A549 (cell line): ENCODE results near the gene BFSP1. TPM values are rescaled to one million over a fixed set of nuclear protein-coding genes. Genes with fewer than 3 reads are reported as not detected.
A peak's percentile ranks its signal among the peaks of the same experiment; 100 is the strongest.

Experiments used
- ATAC-seq, 2 experiments: fragments of 200-7000 bp in 1 of 2; fragments of >200 bp in 1 of 2; cut with Nextera tagmentation in 1 of 2; cut with Tn5 transposase in 1 of 2; 3 replicates each; pipeline versions ENCODE4 v1.8.0 to v1.9.1; 2018 to 2020; ENCODE audit warnings: mild to moderate bottlenecking in 1 of 2, moderate library complexity in 1 of 2
- CTCF ChIA-PET: fragments of 300-600 bp; sonication (Branson Sonifier 250); formaldehyde crosslinking; extraction: SDS; loops from one replicate; lab custom pipeline; 2021; ENCODE audit warnings: antibody characterized with exemption, inconsistent platforms; lab: Yijun Ruan, JAX
- POLR2A ChIA-PET: fragments of 350-600 bp; formaldehyde crosslinking; extraction: SDS; loops from one replicate; lab custom pipeline; 2021; ENCODE audit warnings: antibody characterized with exemption, inconsistent platforms; lab: Yijun Ruan, JAX
- DNase-seq, 2 experiments: peaks; one replicate each; pipeline versions ENCODE4 v3.0.0 to v3.0.0-alpha.2; 2011 to 2016; ENCODE audit warnings: low read depth in 1 of 2, low spot score in 1 of 2
- FAIRE-seq: peaks from 2 replicates; lab custom pipeline; 2011; peaks lifted over from hg19 to GRCh38; lab: Jason Lieb, UNC
- H3K27ac ChIP-seq, 2 experiments: fragments of >200 bp; sonication (Bioruptor Twin); formaldehyde crosslinking; 3 replicates each; pipeline ENCODE4 v1.5.1; 2016 to 2017
- H3K4me1 ChIP-seq: fragments of >200 bp; sonication (Bioruptor Twin); formaldehyde crosslinking; 3 replicates; pipeline ENCODE4 v1.6.1; 2016
- H3K4me2 ChIP-seq: fragments of >200 bp; sonication (Bioruptor Twin); formaldehyde crosslinking; 3 replicates; pipeline ENCODE4 v1.6.1; 2016
- H3K4me3 ChIP-seq: fragments of >200 bp; sonication (Bioruptor Twin); formaldehyde crosslinking; 3 replicates; pipeline ENCODE4 v1.5.1; 2016
- H3K9me3 ChIP-seq: fragments of >200 bp; sonication (Bioruptor Twin); formaldehyde crosslinking; 3 replicates; pipeline ENCODE4 v1.6.1; 2016
- CBX2 ChIP-seq: fragments of 200-600 bp; sonication (generic); IDR thresholded peaks from 2 replicates; pipeline ENCODE4 v1.6.1; 2016; ENCODE audit warnings: low read depth, mild to moderate bottlenecking, borderline replicate concordance
- CBX8 ChIP-seq: fragments of 200-600 bp; sonication (generic); IDR thresholded peaks from 2 replicates; pipeline ENCODE4 v1.6.1; 2016
- ESRRA ChIP-seq: fragments of 150-350 bp; IDR thresholded peaks from 2 replicates; pipeline ENCODE4 v1.6.1; 2014; ENCODE audit warnings: mild to moderate bottlenecking, low read length, borderline replicate concordance
- HOXB13 ChIP-seq: fragments of 250-450 bp; sonication (Bioruptor Pico); IDR thresholded peaks from 2 replicates; pipeline ENCODE4 v1.5.0; 2020; ENCODE audit warnings: low read depth, mild to moderate bottlenecking, moderate library complexity
- KDM5A ChIP-seq: fragments of 200-600 bp; sonication (generic); IDR thresholded peaks from 2 replicates; pipeline ENCODE4 v1.6.1; 2016; ENCODE audit warnings: antibody characterized with exemption, mild to moderate bottlenecking
- NFE2L2 ChIP-seq: fragments of 150-350 bp; conservative IDR thresholded peaks from 2 replicates; pipeline ENCODE4 v1.6.1; 2014; ENCODE audit warnings: low read length
- NPAS2 ChIP-seq: fragments of 250-450 bp; sonication (Bioruptor Pico); IDR thresholded peaks from 2 replicates; pipeline ENCODE4 v1.8.0; 2022; ENCODE audit warnings: mild to moderate bottlenecking, moderate library complexity, borderline replicate concordance
- NR3C1 ChIP-seq: fragments of >200 bp; sonication (Bioruptor Twin); formaldehyde crosslinking; IDR thresholded peaks from 3 replicates; pipeline ENCODE4 v1.6.1; 2017
- RCOR1 ChIP-seq: fragments of 150-350 bp; IDR thresholded peaks from 2 replicates; pipeline ENCODE4 v1.6.1; 2014; ENCODE audit warnings: antibody characterized with exemption, low read length, low read depth
- SMC3 ChIP-seq: fragments of >200 bp; sonication (Bioruptor Twin); formaldehyde crosslinking; IDR thresholded peaks from 3 replicates; pipeline ENCODE4 v1.6.1; 2018; ENCODE audit warnings: inconsistent platforms
- SREBF2 ChIP-seq: fragments of 450-650 bp; IDR thresholded peaks from 2 replicates; pipeline ENCODE4 v1.6.1; 2014; ENCODE audit warnings: mild to moderate bottlenecking, moderate library complexity
- TP53 ChIP-seq: fragments of 250-450 bp; sonication (Bioruptor Pico); IDR thresholded peaks from 2 replicates; pipeline ENCODE4 v1.5.0; 2021; ENCODE audit warnings: mild to moderate bottlenecking, moderate library complexity
- ZFP36 ChIP-seq: fragments of 450-650 bp; IDR thresholded peaks from 2 replicates; pipeline ENCODE4 v1.6.1; 2014; ENCODE audit warnings: borderline replicate concordance; ENCODE audit not compliant: partially characterized antibody
- WGBS: methylation state at CpG from one replicate; pipeline ENCODE4 v1.1.6; 2017; ENCODE audit errors: missing lambda C conversion rate; 5-methylcytosine and 5-hydroxymethylcytosine counted together
- polyA plus RNA-seq, 4 experiments: library from polyadenylated mRNA; depleted of rRNA in 3 of 4; stranded (reverse); fragments of >200 nt; fragmentation: RNase III in 1 of 4; extraction: RNeasy Plus Mini Kit Qiagen cat#74134 plus additional on column Dnase treatment in 1 of 4; gene quantifications; 2 replicates in 3 of 4; 3 replicates in 1 of 4; pipeline ENCODE4 v1.2.3, GENCODE V29; 2011 to 2017
- TF ChIP-seq, protein P1 (sequence below): fragments of 250-450 bp; sonication (Bioruptor Pico); IDR thresholded peaks from 2 replicates; pipeline ENCODE4 v1.5.0; 2021; ENCODE audit warnings: mild to moderate bottlenecking, moderate library complexity, borderline replicate concordance
- TF ChIP-seq, protein P2 (sequence below): fragments of >200 bp; sonication (Bioruptor Twin); formaldehyde crosslinking; IDR thresholded peaks from 3 replicates; pipeline ENCODE4 v1.6.1; 2016
- TF ChIP-seq, protein P3 (sequence below): IDR thresholded peaks from 2 replicates; pipeline ENCODE4 v1.6.1; 2012
- TF ChIP-seq, protein P4 (sequence below): fragments of 250-450 bp; sonication (Bioruptor Pico); IDR thresholded peaks from 2 replicates; pipeline ENCODE4 v1.5.0; 2020; ENCODE audit warnings: low read depth, mild to moderate bottlenecking, moderate library complexity

The BFSP1 gene
- polyA plus RNA-seq, 2 of the 4 experiments (the other 2 are of a cell fraction) = 7.2 to 8.3 TPM

DNA sequence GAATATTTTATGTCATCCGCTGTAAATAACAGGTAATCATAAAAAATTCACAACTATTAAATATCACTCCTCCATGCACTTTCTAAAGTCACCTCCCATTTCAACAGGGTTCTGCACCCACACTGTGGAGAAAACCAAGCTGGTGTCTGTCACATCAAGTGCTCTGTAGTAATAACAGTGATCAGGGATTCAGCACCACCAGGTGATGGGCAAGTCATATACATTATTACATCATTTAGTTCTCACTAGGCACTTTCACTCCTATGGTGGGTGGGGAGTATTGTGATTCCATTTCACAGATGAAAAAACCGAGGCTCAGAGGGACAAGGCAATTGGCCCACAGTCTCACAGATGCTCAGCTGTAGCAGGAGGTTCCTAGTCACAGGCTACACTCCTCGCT lies 8.7 kb downstream of the BFSP1 start:
- no peak overlapping the region for H3K4me2 ChIP-seq
- no peaks in the 10 kb centered on the region for H3K4me1 ChIP-seq
- FAIRE-seq (no peak), DNase-seq (no peak), ATAC-seq (no peak)
- WGBS = 63% methylated on average over 3 of the region's 3 CpGs
- TF ChIP-seq CBX2 (no peak), SMC3 (no peak), SREBF2 (no peak), RCOR1 (no peak)
- H3K4me3 ChIP-seq = no peak overlapping the region
- POLR2A ChIA-PET = no interaction called here
- no peak overlapping the region for H3K27ac ChIP-seq
- no peaks in the 10 kb centered on the region for H3K9me3 ChIP-seq
- CTCF ChIA-PET = interaction anchor here (0.6 to 3.1 kb wide), 5 partner anchors 17 to 416 kb away, joined by 3 to 14 read pairs (median 5); no protein-coding TSS in a partner anchor

DNA sequence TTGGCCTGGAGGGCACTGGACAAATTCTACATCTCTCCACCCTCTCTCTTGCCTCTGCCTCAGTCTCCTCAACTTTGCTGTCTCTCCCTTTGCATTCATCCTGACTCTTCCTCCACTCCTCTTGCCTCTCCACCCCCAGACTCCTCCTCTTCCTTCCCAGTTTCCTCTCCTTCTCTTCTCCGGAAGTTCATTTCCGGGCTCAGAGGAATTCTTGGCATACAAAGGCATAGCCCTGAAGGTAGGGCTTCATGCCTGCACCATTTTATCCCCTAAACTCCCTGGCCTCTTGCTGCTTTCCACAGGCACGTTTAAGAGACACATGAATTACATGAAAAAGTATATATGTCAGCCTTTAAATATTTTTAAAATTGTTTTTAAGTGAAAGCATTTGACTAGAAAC lies 10.6 kb downstream of the BFSP1 start:
- H3K27ac ChIP-seq = no peak overlapping the region
- 38% methylated on average over 3 of the region's 3 CpGs for WGBS
- DNase-seq (no peak), FAIRE-seq (no peak), ATAC-seq (peak in 1 of 2 experiments; percentile 27; a peak in 1 of 6 replicates)
- POLR2A ChIA-PET = no interaction called here
- CTCF ChIA-PET = interaction anchor here (0.6 to 4.8 kb wide), 5 partner anchors 9 to 1444 kb away, joined by 3 to 25 read pairs (median 5); no protein-coding TSS in a partner anchor
- no peaks in the 10 kb centered on the region for H3K4me1 ChIP-seq
- H3K4me3 ChIP-seq = no peak overlapping the region
- H3K4me2 ChIP-seq = no peak overlapping the region
- TF ChIP-seq KDM5A (no peak), SREBF2 (no peak), NPAS2 (no peak), ZFP36 (no peak), NR3C1 (no peak), HOXB13 (CRISPR knock-in tag) (no peak), NFE2L2 (no peak), CBX8 (no peak), RCOR1 (no peak), TP53 (CRISPR knock-in tag) (no peak), ESRRA (no peak)
- TF ChIP-seq, protein P1, sequence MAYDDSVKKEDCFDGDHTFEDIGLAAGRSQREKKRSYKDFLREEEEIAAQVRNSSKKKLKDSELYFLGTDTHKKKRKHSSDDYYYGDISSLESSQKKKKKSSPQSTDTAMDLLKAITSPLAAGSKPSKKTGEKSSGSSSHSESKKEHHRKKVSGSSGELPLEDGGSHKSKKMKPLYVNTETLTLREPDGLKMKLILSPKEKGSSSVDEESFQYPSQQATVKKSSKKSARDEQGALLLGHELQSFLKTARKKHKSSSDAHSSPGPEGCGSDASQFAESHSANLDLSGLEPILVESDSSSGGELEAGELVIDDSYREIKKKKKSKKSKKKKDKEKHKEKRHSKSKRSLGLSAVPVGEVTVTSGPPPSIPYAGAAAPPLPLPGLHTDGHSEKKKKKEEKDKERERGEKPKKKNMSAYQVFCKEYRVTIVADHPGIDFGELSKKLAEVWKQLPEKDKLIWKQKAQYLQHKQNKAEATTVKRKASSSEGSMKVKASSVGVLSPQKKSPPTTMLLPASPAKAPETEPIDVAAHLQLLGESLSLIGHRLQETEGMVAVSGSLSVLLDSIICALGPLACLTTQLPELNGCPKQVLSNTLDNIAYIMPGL (CRISPR knock-in tag) = no peak
- no peaks in the 10 kb centered on the region for H3K9me3 ChIP-seq

DNA sequence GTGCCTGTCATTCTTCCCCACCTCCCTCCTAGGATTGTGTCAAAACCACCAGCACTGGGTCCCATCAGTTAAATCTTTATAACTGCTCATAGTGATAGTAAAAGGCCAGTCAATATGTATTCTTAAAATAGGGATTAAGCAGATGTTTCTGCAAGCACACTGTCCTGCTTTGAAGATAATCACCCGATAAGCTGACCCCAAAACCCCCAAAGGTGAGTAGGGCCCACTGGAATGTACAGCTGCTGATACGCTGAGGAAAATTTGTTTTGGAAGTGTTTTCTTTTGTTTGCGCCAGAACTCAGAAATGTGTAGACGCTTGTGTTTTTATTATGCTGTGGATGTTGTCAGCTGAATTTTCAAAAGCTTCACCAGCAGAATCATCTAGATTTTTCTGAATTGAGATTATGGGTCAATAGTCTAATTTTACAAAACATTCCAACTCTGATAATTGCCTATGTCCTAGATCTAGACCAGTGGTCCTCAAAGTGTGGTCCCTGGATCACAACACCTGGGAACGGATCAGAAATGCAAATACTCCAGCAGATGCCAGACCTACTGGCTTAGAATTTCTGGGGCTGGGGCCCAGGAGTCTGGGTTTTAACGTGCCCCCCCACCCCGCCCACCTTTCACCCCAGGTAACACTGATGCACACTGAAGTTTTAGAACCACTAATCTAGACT lies 11.4 kb downstream of the BFSP1 start:
- H3K4me1 ChIP-seq = no peaks in the 10 kb centered on the region

More for the DNA sequence above, 11.4 kb downstream of the BFSP1 start:
- FAIRE-seq (no peak), ATAC-seq (no peak), DNase-seq (no peak)
- CTCF ChIA-PET = interaction anchor here (0.6 to 4.8 kb wide), 9 partner anchors 10 to 1445 kb away, joined by 3 to 35 read pairs (median 5); partner anchors contain the start of gene BFSP1
- 72% methylated on average over 7 of the region's 7 CpGs for WGBS
- POLR2A ChIA-PET = no interaction called here
- H3K9me3 ChIP-seq = no peaks in the 10 kb centered on the region
- TF ChIP-seq, protein P2, sequence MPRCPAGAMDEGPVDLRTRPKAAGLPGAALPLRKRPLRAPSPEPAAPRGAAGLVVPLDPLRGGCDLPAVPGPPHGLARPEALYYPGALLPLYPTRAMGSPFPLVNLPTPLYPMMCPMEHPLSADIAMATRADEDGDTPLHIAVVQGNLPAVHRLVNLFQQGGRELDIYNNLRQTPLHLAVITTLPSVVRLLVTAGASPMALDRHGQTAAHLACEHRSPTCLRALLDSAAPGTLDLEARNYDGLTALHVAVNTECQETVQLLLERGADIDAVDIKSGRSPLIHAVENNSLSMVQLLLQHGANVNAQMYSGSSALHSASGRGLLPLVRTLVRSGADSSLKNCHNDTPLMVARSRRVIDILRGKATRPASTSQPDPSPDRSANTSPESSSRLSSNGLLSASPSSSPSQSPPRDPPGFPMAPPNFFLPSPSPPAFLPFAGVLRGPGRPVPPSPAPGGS = no peak
- TF ChIP-seq, protein P3, sequence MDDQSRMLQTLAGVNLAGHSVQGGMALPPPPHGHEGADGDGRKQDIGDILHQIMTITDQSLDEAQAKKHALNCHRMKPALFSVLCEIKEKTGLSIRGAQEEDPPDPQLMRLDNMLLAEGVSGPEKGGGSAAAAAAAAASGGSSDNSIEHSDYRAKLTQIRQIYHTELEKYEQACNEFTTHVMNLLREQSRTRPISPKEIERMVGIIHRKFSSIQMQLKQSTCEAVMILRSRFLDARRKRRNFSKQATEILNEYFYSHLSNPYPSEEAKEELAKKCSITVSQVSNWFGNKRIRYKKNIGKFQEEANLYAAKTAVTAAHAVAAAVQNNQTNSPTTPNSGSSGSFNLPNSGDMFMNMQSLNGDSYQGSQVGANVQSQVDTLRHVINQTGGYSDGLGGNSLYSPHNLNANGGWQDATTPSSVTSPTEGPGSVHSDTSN = no peak
- TF ChIP-seq, protein P4, sequence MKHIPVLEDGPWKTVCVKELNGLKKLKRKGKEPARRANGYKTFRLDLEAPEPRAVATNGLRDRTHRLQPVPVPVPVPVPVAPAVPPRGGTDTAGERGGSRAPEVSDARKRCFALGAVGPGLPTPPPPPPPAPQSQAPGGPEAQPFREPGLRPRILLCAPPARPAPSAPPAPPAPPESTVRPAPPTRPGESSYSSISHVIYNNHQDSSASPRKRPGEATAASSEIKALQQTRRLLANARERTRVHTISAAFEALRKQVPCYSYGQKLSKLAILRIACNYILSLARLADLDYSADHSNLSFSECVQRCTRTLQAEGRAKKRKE (CRISPR knock-in tag) = no peak
- H3K27ac ChIP-seq = no peak overlapping the region
- no peak overlapping the region for H3K4me2 ChIP-seq
- H3K4me3 ChIP-seq = no peak overlapping the region
